Measurements from ENCODE around the gene VSTM4. TPM values are rescaled to one million over a fixed set of nuclear protein-coding genes. Genes with fewer than 3 reads are reported as not detected.

The VSTM4 gene
- polyA plus RNA-seq, 1 donor (not counting 4 experiments of a cell fraction or from before 2014, with no cell fraction given), result not detected

GRCh38 chr10:49151481-49151880 lies 36.2 kb upstream of the VSTM4 start:
- Histone ChIP-seq H3K9ac (ENCODE audit: control insufficient read depth, extremely low read depth, insufficient read depth, low read length) (no peak overlapping the region), H3K9me1 (ENCODE audit: control insufficient read depth, extremely low read depth, insufficient read depth, low read length) (no peaks in the 10 kb centered on the region), H3K36me3 (ENCODE audit: control insufficient read depth in 2 of 2, extremely low read depth in 1 of 2, insufficient read depth in 2 of 2, low read length in 2 of 2) (no peaks in the 10 kb centered on the region), H3K4me2 (ENCODE audit: control insufficient read depth, extremely low read depth, insufficient read depth, low read depth, low read length) (no peak overlapping the region), H3K27me3 (ENCODE audit: control insufficient read depth, extremely low read depth, insufficient read depth, low read length) (peaks cover 8% of the 10 kb centered on the region), H3K9me3 (ENCODE audit: control insufficient read depth, low read depth, low read length) (no peaks in the 10 kb centered on the region), H3K27ac (ENCODE audit: control insufficient read depth, insufficient read depth, low read length) (no peak overlapping the region), H3K4me1 (ENCODE audit: control insufficient read depth, extremely low read depth, insufficient read depth, low read length) (no peaks in the 10 kb centered on the region), H4K20me1 (ENCODE audit: control insufficient read depth, extremely low read depth, insufficient read depth, low read length) (no peaks in the 10 kb centered on the region), H3K79me2 (ENCODE audit: control insufficient read depth, insufficient read depth, low read length) (no peaks in the 10 kb centered on the region), H2AFZ (ENCODE audit: control insufficient read depth, low read length) (no peak overlapping the region), H3K4me3 (ENCODE audit: control insufficient read depth in 2 of 3, extremely low read depth in 1 of 3, insufficient read depth in 2 of 3, low read depth in 1 of 3, low read length in 3 of 3) (no peak overlapping the region)
- FAIRE-seq (no peak), DNase-seq (ENCODE audit: low read depth, low spot score) (no peak)
- no peak for TF ChIP-seq CTCF (optimal IDR thresholded peaks at IDR 0.05 in 1 of 3, IDR thresholded peaks at IDR 0.05 in 1 of 3, conservative IDR thresholded peaks at IDR 0.05 in 1 of 3; ENCODE audit: extremely low read depth in 1 of 3, insufficient read depth in 2 of 3, low read length in 3 of 3)
- no peak for TF ChIP-seq EZH2 (IDR thresholded peaks at IDR 0.05; ENCODE audit: low read length)
- dilution Hi-C loops (cut with MboI; ENCODE audit: extremely low pct_ligation_motif_present, low sequenced_read_pairs), result no loop called here

DNA sequence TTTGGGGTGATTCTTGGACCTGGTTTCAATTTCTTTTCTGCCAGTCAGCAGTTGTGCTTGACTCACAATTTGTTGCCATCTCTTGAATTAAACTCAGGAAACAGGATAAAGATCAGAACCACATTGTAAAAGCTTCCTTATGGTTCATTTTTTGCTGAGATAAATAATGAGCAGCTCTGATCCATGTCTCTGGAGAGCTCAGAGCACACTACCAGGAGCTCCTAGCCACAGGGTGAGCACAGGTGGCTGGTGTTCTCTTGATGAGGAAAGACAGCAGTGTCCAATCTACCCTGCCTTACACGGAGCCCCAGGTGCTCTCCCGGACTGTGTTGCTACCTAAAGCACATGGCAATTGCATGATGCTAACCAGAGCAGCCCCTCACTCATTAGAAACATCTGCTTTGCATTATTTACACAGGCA lies 35.7 kb upstream of the VSTM4 start:
- Histone ChIP-seq H3K4me3 (ENCODE audit: control insufficient read depth in 2 of 3, extremely low read depth in 1 of 3, insufficient read depth in 2 of 3, low read depth in 1 of 3, low read length in 3 of 3) (no peak overlapping the region), H3K9me3 (ENCODE audit: control insufficient read depth, low read depth, low read length) (no peaks in the 10 kb centered on the region), H3K9me1 (ENCODE audit: control insufficient read depth, extremely low read depth, insufficient read depth, low read length) (no peaks in the 10 kb centered on the region), H3K27ac (ENCODE audit: control insufficient read depth, insufficient read depth, low read length) (no peak overlapping the region), H3K4me2 (ENCODE audit: control insufficient read depth, extremely low read depth, insufficient read depth, low read depth, low read length) (no peak overlapping the region), H2AFZ (ENCODE audit: control insufficient read depth, low read length) (no peak overlapping the region), H3K36me3 (ENCODE audit: control insufficient read depth in 2 of 2, extremely low read depth in 1 of 2, insufficient read depth in 2 of 2, low read length in 2 of 2) (no peaks in the 10 kb centered on the region), H3K9ac (ENCODE audit: control insufficient read depth, extremely low read depth, insufficient read depth, low read length) (no peak overlapping the region), H3K27me3 (ENCODE audit: control insufficient read depth, extremely low read depth, insufficient read depth, low read length) (peaks cover 8% of the 10 kb centered on the region), H3K4me1 (ENCODE audit: control insufficient read depth, extremely low read depth, insufficient read depth, low read length) (no peaks in the 10 kb centered on the region), H4K20me1 (ENCODE audit: control insufficient read depth, extremely low read depth, insufficient read depth, low read length) (no peaks in the 10 kb centered on the region), H3K79me2 (ENCODE audit: control insufficient read depth, insufficient read depth, low read length) (no peaks in the 10 kb centered on the region)
- no peak for DNase-seq (ENCODE audit: low read depth, low spot score)
- no peak for TF ChIP-seq CTCF (optimal IDR thresholded peaks at IDR 0.05 in 1 of 3, IDR thresholded peaks at IDR 0.05 in 1 of 3, conservative IDR thresholded peaks at IDR 0.05 in 1 of 3; ENCODE audit: extremely low read depth in 1 of 3, insufficient read depth in 2 of 3, low read length in 3 of 3)
- no peak for TF ChIP-seq EZH2 (IDR thresholded peaks at IDR 0.05; ENCODE audit: low read length)
- FAIRE-seq, result no peak
- dilution Hi-C loops (cut with MboI; ENCODE audit: extremely low pct_ligation_motif_present, low sequenced_read_pairs), result no loop called here
